PFSK-1 (cell line): ENCODE results near the gene FAF1.

Experiments
- FOXP2 ChIP-seq: optimal IDR thresholded peaks from 2 replicates; pipeline ENCODE3; 2011; ENCODE audit warnings: borderline replicate concordance, control low read depth, inconsistent platforms; ENCODE audit not compliant: insufficient read depth; ENCODE audit errors: extremely low read length, extremely low read depth
- POLR2AphosphoS5 ChIP-seq: IDR thresholded peaks from 2 replicates; pipeline ENCODE4 v1.6.1; 2012; ENCODE audit warnings: low read depth, mild to moderate bottlenecking, control low read depth, low read length, moderate library complexity
- REST ChIP-seq, 2 experiments: IDR thresholded peaks; 2 replicates each; pipeline versions ENCODE4 v1.6.1 to v1.8.0; 2011 to 2012; ENCODE audit warnings: low read depth in 2 of 2, low read length in 2 of 2, control low read depth in 1 of 2, inconsistent platforms in 1 of 2, mild to moderate bottlenecking in 1 of 2, moderate library complexity in 1 of 2; ENCODE audit not compliant: insufficient read depth in 1 of 2
- SIN3A ChIP-seq: IDR thresholded peaks from 2 replicates; pipeline ENCODE4 v1.6.1; 2012; ENCODE audit warnings: mild to moderate bottlenecking, low read length, moderate library complexity, borderline replicate concordance; ENCODE audit not compliant: insufficient read depth
- TAF1 ChIP-seq: IDR thresholded peaks from 2 replicates; pipeline ENCODE4 v1.6.1; 2012; ENCODE audit warnings: low read length, control low read depth, borderline replicate concordance; ENCODE audit not compliant: insufficient read depth

FAF1 gene

GRCh38 chr1:50441183-50441582 lies 518.9 kb downstream of the FAF1 start:
- TF ChIP-seq TAF1, result no peak
- TF ChIP-seq REST (IDR thresholded peaks at IDR 0.05; ENCODE audit: insufficient read depth in 1 of 2, low read depth in 2 of 2, low read length in 2 of 2), result no peak
- no peak for TF ChIP-seq FOXP2
- TF ChIP-seq SIN3A, result no peak
- TF ChIP-seq POLR2AphosphoS5, result no peak

- TF ChIP-seq SIN3A (no peak), REST (IDR thresholded peaks at IDR 0.05; ENCODE audit: insufficient read depth in 1 of 2, low read depth in 2 of 2, low read length in 2 of 2) (no peak), POLR2AphosphoS5 (no peak), FOXP2 (no peak), TAF1 (no peak)
Observed at GRCh38 chr1:50438945-50439344, 521.1 kb downstream of the FAF1 start.

- no peak for TF ChIP-seq REST (IDR thresholded peaks at IDR 0.05; ENCODE audit: insufficient read depth in 1 of 2, low read depth in 2 of 2, low read length in 2 of 2)
- no peak for TF ChIP-seq POLR2AphosphoS5
- no peak for TF ChIP-seq SIN3A
- no peak for TF ChIP-seq TAF1
- no peak for TF ChIP-seq FOXP2
Observed at GRCh38 chr1:50436489-50436888, 523.6 kb downstream of the FAF1 start.

GRCh38 chr1:50430010-50430405 lies 530.1 kb downstream of the FAF1 start:
- TF ChIP-seq REST (IDR thresholded peaks at IDR 0.05; ENCODE audit: insufficient read depth in 1 of 2, low read depth in 2 of 2, low read length in 2 of 2) (no peak), POLR2AphosphoS5 (no peak), SIN3A (no peak)

GRCh38 chr1:50427818-50428779 lies 532.0 kb downstream of the FAF1 start:
- TF ChIP-seq REST (IDR thresholded peaks at IDR 0.05; ENCODE audit: insufficient read depth in 1 of 2, low read depth in 2 of 2, low read length in 2 of 2) (no peak), SIN3A (no peak), TAF1 (no peak), FOXP2 (no peak), POLR2AphosphoS5 (no peak)
